SKM-1 (cell line): Measurements from ENCODE around the gene CADM1.
"Not testable (repeated sequence)": the region's sequence is repeated elsewhere in the genome, so short reads cannot be mapped to it uniquely, and the experiment has no call there.

Experiments used
- DNase-seq: peaks from one replicate; lab custom pipeline; 2025; ENCODE audit not compliant: unreplicated experiment; lab: John Stamatoyannopoulos, UW

The CADM1 gene

GRCh38 chr11:115481528-115481927 is 22.7 kb downstream of the CADM1 start:
- DNase-seq = peak; percentile 45

- no peak for DNase-seq
Measured at GRCh38 chr11:115480611-115481010, 23.6 kb downstream of the CADM1 start.

- DNase-seq = no peak
Measured at GRCh38 chr11:115477410-115477809, 26.8 kb downstream of the CADM1 start.

GRCh38 chr11:115476463-115477286 is 27.5 kb downstream of the CADM1 start:
- no peak for DNase-seq

GRCh38 chr11:115475564-115475963 is 28.7 kb downstream of the CADM1 start:
- DNase-seq = no peak

- not testable (repeated sequence) for DNase-seq
Measured at GRCh38 chr11:115474306-115474705, 29.9 kb downstream of the CADM1 start.

- DNase-seq = no peak
Measured at GRCh38 chr11:115473167-115473566, 31.0 kb downstream of the CADM1 start.

- no peak for DNase-seq
Measured at GRCh38 chr11:115471367-115471766, 32.8 kb downstream of the CADM1 start.

- DNase-seq = no peak
Measured at GRCh38 chr11:115470928-115471327, 33.3 kb downstream of the CADM1 start.

- DNase-seq = no peak
Measured at GRCh38 chr11:115469361-115469760, 34.9 kb downstream of the CADM1 start.

- DNase-seq = no peak
Measured at GRCh38 chr11:115466122-115466521, 38.1 kb downstream of the CADM1 start.

GRCh38 chr11:115464269-115464668 is 39.9 kb downstream of the CADM1 start:
- no peak for DNase-seq

GRCh38 chr11:115463606-115464005 is 40.6 kb downstream of the CADM1 start:
- DNase-seq = no peak

- DNase-seq = no peak
Measured at GRCh38 chr11:115462757-115463156, 41.5 kb downstream of the CADM1 start.

- DNase-seq = no peak
Measured at GRCh38 chr11:115462004-115462541, 42.1 kb downstream of the CADM1 start.

- DNase-seq = no peak
Measured at GRCh38 chr11:115460512-115460911, 43.7 kb downstream of the CADM1 start.

GRCh38 chr11:115459563-115459962 is 44.7 kb downstream of the CADM1 start:
- DNase-seq = no peak

GRCh38 chr11:115458877-115459276 is 45.3 kb downstream of the CADM1 start:
- DNase-seq = no peak

- DNase-seq = no peak
Measured at GRCh38 chr11:115456019-115456418, 48.2 kb downstream of the CADM1 start.

- no peak for DNase-seq
Measured at GRCh38 chr11:115455613-115456012, 48.6 kb downstream of the CADM1 start.

- DNase-seq = no peak
Measured at GRCh38 chr11:115454525-115454924, 49.7 kb downstream of the CADM1 start.

GRCh38 chr11:115453693-115454490 is 50.3 kb downstream of the CADM1 start:
- DNase-seq = no peak
